ENCODE measurements around the gene TLN1. TPM values are rescaled to one million over a fixed set of nuclear protein-coding genes. Genes with fewer than 3 reads are reported as not detected.

The TLN1 gene
- total and polyA plus RNA-seq, 2 experiments from 2014 or later: 198 to 527 TPM

- H3K79me2 ChIP-seq (ENCODE audit: insufficient read depth): peaks cover 54% of the 10 kb centered on the region
- no peak overlapping the region for H3K4me2 ChIP-seq (ENCODE audit: unreplicated experiment)
- in situ Hi-C loops (cut with MboI): no loop called here
- H3K36me3 ChIP-seq (ENCODE audit: low read depth): peaks cover 17% of the 10 kb centered on the region
- no peaks in the 10 kb centered on the region; the same call in 1 of the 2 replicates for H3F3A ChIP-seq (ENCODE audit: insufficient read depth)
- no peak overlapping the region for H3K27ac ChIP-seq
- no peak for DNase-seq
- no peak for TF ChIP-seq EZH2phosphoT487 (IDR thresholded peaks at IDR 0.05; ENCODE audit: insufficient read depth, low read depth)
- TF ChIP-seq EZH2 (IDR thresholded peaks at IDR 0.05; ENCODE audit: insufficient read depth, poor library complexity, severe bottlenecking): no peak
- 50 to 57% methylated on average over 2 of the region's 2 CpGs for WGBS, 2 experiments (ENCODE audit: low coverage in 1 of 2, low lambda C conversion rate in 2 of 2, missing lambda C conversion rate in 2 of 2)
- H4K20me1 ChIP-seq (ENCODE audit: insufficient read depth): peaks cover 13% of the 10 kb centered on the region; the same call in 1 of the 2 replicates
- no peak overlapping the region for H3K9ac ChIP-seq
- H3K4me1 ChIP-seq (ENCODE audit: insufficient read depth): peaks cover 26% of the 10 kb centered on the region
- H2AFZ ChIP-seq: no peak overlapping the region
- H3K27me3 ChIP-seq (replicated peaks; ENCODE audit: insufficient read depth): no peaks in the 10 kb centered on the region
- no peaks in the 10 kb centered on the region for H3K9me3 ChIP-seq (ENCODE audit: low read depth)
- no peak overlapping the region for H3K4me3 ChIP-seq
- no peaks in the 10 kb centered on the region for H3K9me2 ChIP-seq (ENCODE audit: insufficient read depth)
These were observed 11.5 kb upstream of the TLN1 start for GRCh38 chr9:35743452-35743851.

DNA sequence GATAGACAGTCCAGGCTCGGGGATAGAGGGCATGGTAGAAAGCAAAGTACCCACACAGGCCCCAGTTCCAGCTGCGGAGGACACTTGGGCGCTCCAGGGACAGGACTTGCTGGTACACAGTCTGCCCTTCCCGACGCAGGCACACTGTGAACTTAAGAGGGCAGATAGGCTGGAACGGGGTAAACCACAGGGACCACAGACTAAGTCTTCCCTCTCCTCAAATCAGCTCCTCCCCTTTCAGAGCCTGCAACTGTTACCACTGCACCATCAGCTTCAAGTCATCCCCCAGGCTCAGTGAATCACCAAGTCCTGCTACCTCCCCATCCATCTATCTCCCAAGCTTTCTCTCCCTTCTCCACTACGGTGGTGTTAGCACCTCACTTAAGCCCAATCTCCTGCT, 9.7 kb upstream of the TLN1 start:
- Histone ChIP-seq H4K20me1 (ENCODE audit: insufficient read depth) (peaks cover 4% of the 10 kb centered on the region; the same call in 1 of the 2 replicates), H3K79me2 (ENCODE audit: insufficient read depth) (peaks cover 41% of the 10 kb centered on the region), H3F3A (ENCODE audit: insufficient read depth) (no peaks in the 10 kb centered on the region; the same call in 1 of the 2 replicates), H2AFZ (no peak overlapping the region), H3K9me3 (ENCODE audit: low read depth) (no peaks in the 10 kb centered on the region), H3K4me2 (ENCODE audit: unreplicated experiment) (no peak overlapping the region), H3K9me2 (ENCODE audit: insufficient read depth) (no peaks in the 10 kb centered on the region), H3K27me3 (replicated peaks; ENCODE audit: insufficient read depth) (no peaks in the 10 kb centered on the region), H3K4me1 (ENCODE audit: insufficient read depth) (peaks cover 15% of the 10 kb centered on the region), H3K27ac (no peak overlapping the region), H3K9ac (no peak overlapping the region), H3K4me3 (no peak overlapping the region), H3K36me3 (ENCODE audit: low read depth) (peaks cover 28% of the 10 kb centered on the region)
- in situ Hi-C loops (cut with MboI): no loop called here
- no peak for DNase-seq
- TF ChIP-seq EZH2 (IDR thresholded peaks at IDR 0.05; ENCODE audit: insufficient read depth, poor library complexity, severe bottlenecking) (no peak), EZH2phosphoT487 (IDR thresholded peaks at IDR 0.05; ENCODE audit: insufficient read depth, low read depth) (no peak)
- 94 to 99% methylated on average over 7 of the region's 7 CpGs for WGBS, 2 experiments (ENCODE audit: low coverage in 1 of 2, low lambda C conversion rate in 2 of 2, missing lambda C conversion rate in 2 of 2)

DNA sequence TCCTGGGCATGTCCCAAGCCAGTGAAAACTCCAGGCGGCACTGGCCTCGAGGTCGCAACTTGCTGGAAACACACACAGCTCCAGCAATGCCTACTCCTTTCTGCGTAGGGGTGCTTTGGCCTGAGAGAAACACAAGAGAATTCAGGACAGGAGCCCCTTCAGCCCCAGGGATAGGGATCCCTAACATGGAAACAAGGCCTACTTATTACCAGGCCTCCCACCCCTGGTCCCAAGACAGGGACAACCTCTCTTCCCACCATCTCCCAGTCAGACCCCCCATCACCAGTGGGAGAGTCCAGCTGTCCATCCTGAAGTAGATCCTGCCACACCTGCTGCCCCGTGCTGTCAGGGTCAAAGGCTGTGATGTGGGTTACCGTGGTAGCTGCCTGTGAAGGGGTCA, 8.2 kb upstream of the TLN1 start:
- 92 to 97% methylated on average over 6 of the region's 6 CpGs for WGBS, 2 experiments (ENCODE audit: low coverage in 1 of 2, low lambda C conversion rate in 2 of 2, missing lambda C conversion rate in 2 of 2)
- in situ Hi-C loops (cut with MboI): no loop called here
- TF ChIP-seq EZH2phosphoT487 (IDR thresholded peaks at IDR 0.05; ENCODE audit: insufficient read depth, low read depth): no peak
- TF ChIP-seq EZH2 (IDR thresholded peaks at IDR 0.05; ENCODE audit: insufficient read depth, poor library complexity, severe bottlenecking): no peak
- H3K27ac ChIP-seq: no peak overlapping the region
- H3K4me3 ChIP-seq: no peak overlapping the region
- H3K4me1 ChIP-seq (ENCODE audit: insufficient read depth): no peaks in the 10 kb centered on the region
- no peak for DNase-seq
- H3K36me3 ChIP-seq (ENCODE audit: low read depth): peaks cover 41% of the 10 kb centered on the region
- H3K9me3 ChIP-seq (ENCODE audit: low read depth): no peaks in the 10 kb centered on the region
- peaks cover 40% of the 10 kb centered on the region for H3K79me2 ChIP-seq (ENCODE audit: insufficient read depth)
- H3F3A ChIP-seq (ENCODE audit: insufficient read depth): peaks cover 8% of the 10 kb centered on the region
- H3K9ac ChIP-seq: no peak overlapping the region
- H2AFZ ChIP-seq: no peak overlapping the region
- no peaks in the 10 kb centered on the region for H3K27me3 ChIP-seq (replicated peaks; ENCODE audit: insufficient read depth)
- no peaks in the 10 kb centered on the region for H4K20me1 ChIP-seq (ENCODE audit: insufficient read depth)
- no peaks in the 10 kb centered on the region for H3K9me2 ChIP-seq (ENCODE audit: insufficient read depth)
- H3K4me2 ChIP-seq (ENCODE audit: unreplicated experiment): no peak overlapping the region

DNA sequence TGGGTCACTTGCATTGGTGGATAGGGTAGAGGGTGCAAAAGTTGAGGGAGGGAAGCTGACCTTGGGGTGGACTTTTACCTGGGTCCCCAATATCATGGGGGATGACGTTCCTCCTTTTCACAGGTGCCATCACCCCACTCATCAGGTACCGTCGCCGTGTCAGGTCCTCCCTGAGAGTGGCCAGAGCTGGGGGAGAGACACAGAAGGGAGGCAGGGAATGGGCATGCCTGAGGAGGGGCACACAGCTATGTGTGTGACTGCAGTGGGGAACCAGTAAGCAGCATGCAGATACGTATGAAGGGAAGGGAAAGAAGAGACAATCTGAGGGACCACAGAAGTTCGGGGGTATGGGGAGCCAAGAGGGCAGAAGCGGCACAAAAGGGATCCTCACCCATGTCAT, 6.9 kb upstream of the TLN1 start:
- TF ChIP-seq EZH2 (IDR thresholded peaks at IDR 0.05; ENCODE audit: insufficient read depth, poor library complexity, severe bottlenecking) (no peak), EZH2phosphoT487 (IDR thresholded peaks at IDR 0.05; ENCODE audit: insufficient read depth, low read depth) (no peak)
- H3K9me2 ChIP-seq (ENCODE audit: insufficient read depth): no peaks in the 10 kb centered on the region
- H3F3A ChIP-seq (ENCODE audit: insufficient read depth): peaks cover 19% of the 10 kb centered on the region
- H3K27ac ChIP-seq: no peak overlapping the region
- no peak overlapping the region for H3K4me3 ChIP-seq
- peaks cover 40% of the 10 kb centered on the region for H3K79me2 ChIP-seq (ENCODE audit: insufficient read depth)
- H4K20me1 ChIP-seq (ENCODE audit: insufficient read depth): no peaks in the 10 kb centered on the region
- no peak overlapping the region for H3K4me2 ChIP-seq (ENCODE audit: unreplicated experiment)
- DNase-seq: no peak
- H3K27me3 ChIP-seq (replicated peaks; ENCODE audit: insufficient read depth): no peaks in the 10 kb centered on the region
- H2AFZ ChIP-seq: no peak overlapping the region
- peaks cover 7% of the 10 kb centered on the region for H3K4me1 ChIP-seq (ENCODE audit: insufficient read depth)
- 85 to 88% methylated on average over 7 of the region's 7 CpGs for WGBS, 2 experiments (ENCODE audit: low coverage in 1 of 2, low lambda C conversion rate in 2 of 2, missing lambda C conversion rate in 2 of 2)
- H3K9me3 ChIP-seq (ENCODE audit: low read depth): no peaks in the 10 kb centered on the region
- peaks cover 48% of the 10 kb centered on the region for H3K36me3 ChIP-seq (ENCODE audit: low read depth)
- in situ Hi-C loops (cut with MboI): no loop called here
- no peak overlapping the region for H3K9ac ChIP-seq

GRCh38 chr9:35738186-35738585, 6.2 kb upstream of the TLN1 start:
- DNase-seq: no peak
- H3K4me2 ChIP-seq (ENCODE audit: unreplicated experiment): no peak overlapping the region
- no peaks in the 10 kb centered on the region for H4K20me1 ChIP-seq (ENCODE audit: insufficient read depth)
- 68 to 74% methylated on average over 4 of the region's 4 CpGs for WGBS, 2 experiments (ENCODE audit: low coverage in 1 of 2, low lambda C conversion rate in 2 of 2, missing lambda C conversion rate in 2 of 2)
- peaks cover 40% of the 10 kb centered on the region for H3K79me2 ChIP-seq (ENCODE audit: insufficient read depth)
- peaks cover 14% of the 10 kb centered on the region for H3K4me1 ChIP-seq (ENCODE audit: insufficient read depth)
- H3K4me3 ChIP-seq: no peak overlapping the region
- in situ Hi-C loops (cut with MboI): no loop called here
- no peak overlapping the region for H2AFZ ChIP-seq
- H3K9ac ChIP-seq: no peak overlapping the region
- H3K27me3 ChIP-seq (replicated peaks; ENCODE audit: insufficient read depth): no peaks in the 10 kb centered on the region
- peaks cover 43% of the 10 kb centered on the region for H3K36me3 ChIP-seq (ENCODE audit: low read depth)
- TF ChIP-seq EZH2phosphoT487 (IDR thresholded peaks at IDR 0.05; ENCODE audit: insufficient read depth, low read depth) (no peak), EZH2 (IDR thresholded peaks at IDR 0.05; ENCODE audit: insufficient read depth, poor library complexity, severe bottlenecking) (no peak)
- H3F3A ChIP-seq (ENCODE audit: insufficient read depth): peaks cover 27% of the 10 kb centered on the region
- no peak overlapping the region for H3K27ac ChIP-seq
- no peaks in the 10 kb centered on the region for H3K9me2 ChIP-seq (ENCODE audit: insufficient read depth)
- H3K9me3 ChIP-seq (ENCODE audit: low read depth): no peaks in the 10 kb centered on the region
